Heart left ventricle (tissue), 13 donors: ENCODE measurements around the gene ULK4.

Source experiments
- CTCF ChIP-seq, 12 donors: fragments of 200-600 bp; sonication (generic) in 4 of 12; IDR thresholded peaks; one replicate each; pipeline versions ENCODE4 v1.5.0 to v1.8.0; 2018 to 2022; ENCODE audit warnings: antibody characterized with exemption in 12 of 12, mild to moderate bottlenecking in 5 of 12
- POLR2A ChIP-seq, 2 donors: fragments of 450-650 bp; IDR thresholded peaks; one replicate each; pipeline ENCODE4 v1.6.1; 2017; ENCODE audit warnings: antibody characterized with exemption in 2 of 2, mild to moderate bottlenecking in 2 of 2, moderate library complexity in 2 of 2
- donor health status: ischemic (EF 13 %, LVEDD 7.1; RV severe dilation, severe dysfunction).
- donor health status: DM: no; HTN: yes; CAD: no.
- donor health status: DM: no; HTN: no; CAD: no.
- donor health status: ischemic (EF 25% LVEDD 6.9; RV normal size, moderate dysfunction).
- donor health status: ischemic (EF 25% LVEDD 5.7; RV mildly dilated, moderate dysfunction).
- donor health status: ischemic (EF 35%, LVEDD 5.7; RV mildly dilated, moderate dysfunction).
- donor health status: nonischemic (EF 11% LVEDD 7.7; RV severe dilation, severe dysfunction).
- donor health status: DM: yes; HTN: yes; CAD: no.
- donor health status: PGD.
- donor health status: ischemic (EF 29% LVEDD 5.4; RV normal size, mild dysfunction).
- donor health status: nonischemic (EF 23%, LVEDD 6.1; RV moderate dilation, normal function).

- no peak for TF ChIP-seq POLR2A (IDR thresholded peaks at IDR 0.05)
- no peak for TF ChIP-seq CTCF (IDR thresholded peaks at IDR 0.05)
Observed at GRCh38 chr3:41920406-41920965, 41.4 kb downstream of the ULK4 start.
